Neuronal stem cell (in vitro differentiated cells): ENCODE measurements around the gene COL15A1.

Experiments used
- DNase-seq: peaks from one replicate; pipeline ENCODE4 v3.0.0-alpha.2; 2013; ENCODE audit warnings: low spot score
- H2AFZ ChIP-seq: one replicate; pipeline ENCODE4 v1.6.1; 2013; ENCODE audit warnings: mild to moderate bottlenecking, low read length, inconsistent platforms
- H2AK5ac ChIP-seq: 2 replicates; pipeline ENCODE4 v1.6.1; 2013; ENCODE audit warnings: low read depth, mild to moderate bottlenecking, inconsistent platforms, low read length, moderate library complexity, mixed read lengths
- H2BK120ac ChIP-seq: 2 replicates; pipeline ENCODE4 v1.6.1; 2013; ENCODE audit warnings: low read depth, mild to moderate bottlenecking, inconsistent platforms, low read length, moderate library complexity, mixed read lengths
- H2BK12ac ChIP-seq: one replicate; pipeline ENCODE4 v1.6.1; 2013; ENCODE audit warnings: low read length, inconsistent platforms
- H2BK15ac ChIP-seq: 2 replicates; pipeline ENCODE4 v1.6.1; 2013; ENCODE audit warnings: mild to moderate bottlenecking, low read length, inconsistent platforms, mixed read lengths
- H2BK5ac ChIP-seq: one replicate; pipeline ENCODE4 v1.6.1; 2013; ENCODE audit warnings: inconsistent platforms, mild to moderate bottlenecking, low read length, moderate library complexity
- H3K14ac ChIP-seq: one replicate; pipeline ENCODE4 v1.6.1; 2013; ENCODE audit warnings: low read length, inconsistent platforms
- H3K18ac ChIP-seq: 2 replicates; pipeline ENCODE4 v1.6.1; 2013; ENCODE audit warnings: low read length, inconsistent platforms
- H3K23ac ChIP-seq: 2 replicates; pipeline ENCODE4 v1.6.1; 2013; ENCODE audit warnings: low read depth, mild to moderate bottlenecking, mixed read lengths, low read length, inconsistent platforms; ENCODE audit not compliant: poor library complexity
- H3K27ac ChIP-seq: replicated peaks from 3 replicates; pipeline ENCODE4 v1.5.1; 2013; ENCODE audit warnings: low read length, inconsistent platforms
- H3K27me3 ChIP-seq, 3 experiments: 2 replicates each; pipeline ENCODE4 v1.6.1; 2013; ENCODE audit warnings: low read length in 3 of 3, mild to moderate bottlenecking in 2 of 3, inconsistent platforms in 1 of 3, low read depth in 1 of 3, mixed read lengths in 1 of 3, moderate library complexity in 1 of 3; ENCODE audit not compliant: control insufficient read depth in 3 of 3, insufficient read depth in 3 of 3
- H3K36me3 ChIP-seq, 2 donors: replicated peaks in 1 of 2; 2 replicates each; pipeline ENCODE4 v1.6.1; 2013; ENCODE audit warnings: low read length in 2 of 2; ENCODE audit not compliant: control insufficient read depth in 2 of 2, insufficient read depth in 2 of 2
- H3K4ac ChIP-seq: 2 replicates; pipeline ENCODE4 v1.6.1; 2013; ENCODE audit warnings: inconsistent platforms, mild to moderate bottlenecking, low read length, moderate library complexity
- H3K4me1 ChIP-seq, 2 donors: 1 replicate in 1 of 2; 2 replicates in 1 of 2; pipeline ENCODE4 v1.6.1; 2013; ENCODE audit warnings: low read length in 2 of 2, low read depth in 1 of 2; ENCODE audit not compliant: control insufficient read depth in 2 of 2, insufficient read depth in 1 of 2
- H3K4me2 ChIP-seq: one replicate; pipeline ENCODE4 v1.6.1; 2013; ENCODE audit warnings: mild to moderate bottlenecking, low read length, inconsistent platforms; ENCODE audit not compliant: insufficient read depth, poor library complexity, severe bottlenecking
- H3K4me3 ChIP-seq, 2 donors: 2 replicates each; pipeline ENCODE4 v1.5.1; 2013; ENCODE audit warnings: low read length in 2 of 2, mild to moderate bottlenecking in 2 of 2, inconsistent platforms in 1 of 2, moderate library complexity in 1 of 2
- H3K79me1 ChIP-seq: one replicate; pipeline ENCODE4 v1.6.1; 2013; ENCODE audit warnings: low read depth, mild to moderate bottlenecking, inconsistent platforms, low read length, moderate library complexity
- H3K9ac ChIP-seq: one replicate; pipeline ENCODE4 v1.6.1; 2013; ENCODE audit warnings: mild to moderate bottlenecking, low read depth, low read length, inconsistent platforms; ENCODE audit not compliant: poor library complexity
- H3K9me3 ChIP-seq, 2 donors: replicated peaks in 1 of 2; 2 replicates each; pipeline versions ENCODE3 to v1.6.1; 2013; ENCODE audit warnings: low read length in 2 of 2, mild to moderate bottlenecking in 2 of 2, inconsistent platforms in 1 of 2, low read depth in 1 of 2, mixed read lengths in 1 of 2, moderate library complexity in 1 of 2; ENCODE audit not compliant: control insufficient read depth in 2 of 2, insufficient read depth in 1 of 2
- H4K8ac ChIP-seq: one replicate; pipeline ENCODE4 v1.6.1; 2013; ENCODE audit warnings: low read depth, mild to moderate bottlenecking, inconsistent platforms, low read length, moderate library complexity
- H4K91ac ChIP-seq: one replicate; pipeline ENCODE4 v1.6.1; 2013; ENCODE audit warnings: low read length, low read depth, mild to moderate bottlenecking, inconsistent platforms; ENCODE audit not compliant: poor library complexity
- WGBS, 2 donors: extraction: QIAGEN DNeasy Blood & Tissue Kit; methylation state at CpG; one replicate each; pipeline ENCODE4 v1.1.7; 2013; ENCODE audit warnings: missing lambda C conversion rate in 2 of 2, mixed read lengths in 1 of 2; ENCODE audit not compliant: insufficient read length in 2 of 2, insufficient replicate concordance in 1 of 2; ENCODE audit errors: extremely low coverage in 2 of 2; 5-methylcytosine and 5-hydroxymethylcytosine counted together

COL15A1 gene

GRCh38 chr9:98968601-98969337 is 25.1 kb downstream of the COL15A1 start:
- no peak overlapping the region for H3K14ac ChIP-seq
- no peak overlapping the region for H2BK5ac ChIP-seq
- H3K4me2 ChIP-seq: no peak overlapping the region
- H3K18ac ChIP-seq: no peak overlapping the region
- no peak overlapping the region for H4K8ac ChIP-seq
- no peak overlapping the region for H2AK5ac ChIP-seq
- no peaks in the 10 kb centered on the region for H3K36me3 ChIP-seq
- H3K4me1 ChIP-seq: peaks cover 2 to 11% of the 10 kb centered on the region in 2 donors
- no peak for DNase-seq
- no peak overlapping the region for H3K23ac ChIP-seq
- no peak overlapping the region for H3K9ac ChIP-seq
- no peak overlapping the region for H2BK120ac ChIP-seq
- no peak overlapping the region for H4K91ac ChIP-seq
- no peak overlapping the region for H2BK12ac ChIP-seq
- H3K4ac ChIP-seq: no peak overlapping the region
- peaks cover 0 to 10% (median 0%) of the 10 kb centered on the region in 3 experiments for H3K27me3 ChIP-seq
- H3K79me1 ChIP-seq: no peaks in the 10 kb centered on the region
- no CpG with 5 or more reads among the region's 6 CpGs for WGBS, 2 donors
- no peak overlapping the region for H3K27ac ChIP-seq
- no peak overlapping the region for H2AFZ ChIP-seq
- no peak overlapping the region for H2BK15ac ChIP-seq
- no peak overlapping the region for H3K4me3 ChIP-seq
- no peaks in the 10 kb centered on the region for H3K9me3 ChIP-seq

- Histone ChIP-seq H4K91ac (no peak overlapping the region), H3K79me1 (no peaks in the 10 kb centered on the region), H3K4me2 (no peak overlapping the region), H3K36me3 (no peaks in the 10 kb centered on the region), H2BK120ac (no peak overlapping the region), H3K9me3 (no peaks in the 10 kb centered on the region), H3K4me3 (no peak overlapping the region), H3K9ac (no peak overlapping the region), H2BK15ac (no peak overlapping the region), H2AFZ (no peak overlapping the region), H3K18ac (no peak overlapping the region), H3K27ac (no peak overlapping the region), H3K14ac (no peak overlapping the region), H4K8ac (no peak overlapping the region), H2BK12ac (no peak overlapping the region), H2BK5ac (no peak overlapping the region), H2AK5ac (no peak overlapping the region), H3K4ac (no peak overlapping the region), H3K27me3 (peaks cover 0 to 16% (median 2%) of the 10 kb centered on the region in 3 experiments), H3K23ac (no peak overlapping the region), H3K4me1 (peaks cover 6 to 19% of the 10 kb centered on the region in 2 donors)
- 100% methylated on average over 4 of the region's 7 CpGs; no CpG with 5 or more reads in 1 of the 2 donors for WGBS, 2 donors
- no peak for DNase-seq
Measured at GRCh38 chr9:98970532-98971041, 26.9 kb downstream of the COL15A1 start.

DNA sequence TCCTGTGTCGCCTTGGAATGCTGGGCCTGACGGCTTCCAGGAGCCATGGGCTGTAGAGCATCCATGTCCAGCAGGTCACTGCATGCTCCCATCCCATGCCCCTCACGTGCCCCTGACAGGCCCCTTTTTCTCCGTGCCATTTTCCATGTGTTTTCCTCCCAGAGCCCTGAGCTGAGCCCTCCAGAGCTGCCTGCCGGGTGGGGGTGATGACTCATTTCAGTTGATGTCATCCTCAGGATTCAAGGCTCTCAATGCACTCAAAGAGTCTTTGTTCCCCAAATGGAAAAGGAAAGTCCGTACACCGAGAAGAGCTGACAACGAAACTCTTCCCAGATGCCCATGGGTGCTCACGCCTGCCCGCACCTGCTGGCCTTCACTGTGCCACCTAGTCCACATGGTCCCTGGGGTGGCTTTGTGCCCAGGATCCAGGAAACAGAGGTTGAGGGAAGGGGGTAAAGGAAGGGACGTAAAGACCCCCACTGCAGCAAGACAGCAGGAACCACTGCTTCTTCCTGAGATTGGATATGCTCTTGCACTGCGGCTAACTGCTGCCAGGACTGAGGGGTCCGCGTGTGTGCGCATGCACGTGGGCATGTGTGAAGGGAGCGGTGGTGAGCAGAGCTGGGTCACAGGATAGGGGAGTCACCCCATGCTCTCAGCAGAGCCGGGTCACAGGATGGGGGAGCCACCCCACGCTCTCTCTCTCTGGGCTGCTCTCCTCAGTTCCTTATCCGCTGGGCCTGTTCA is 27.6 kb downstream of the COL15A1 start:
- Histone ChIP-seq H2BK12ac (peak overlapping the region; percentile 33), H3K4me1 (peaks cover 6 to 19% of the 10 kb centered on the region in 2 donors), H2BK15ac (no peak overlapping the region), H3K4me2 (no peak overlapping the region), H3K27ac (no peak overlapping the region), H3K9ac (no peak overlapping the region), H3K9me3 (no peaks in the 10 kb centered on the region), H2AFZ (peak overlapping the region; percentile 69), H3K36me3 (no peaks in the 10 kb centered on the region), H4K8ac (peak overlapping the region; percentile 99), H2BK5ac (peak overlapping the region; percentile 32), H3K4me3 (no peak overlapping the region), H2AK5ac (peak overlapping the region; percentile 57), H4K91ac (peak overlapping the region; percentile 34), H3K79me1 (no peaks in the 10 kb centered on the region), H3K14ac (no peak overlapping the region), H3K23ac (no peak overlapping the region), H3K18ac (peak overlapping the region; percentile 86), H2BK120ac (peak overlapping the region; percentile 32), H3K27me3 (peaks cover 0 to 19% (median 2%) of the 10 kb centered on the region in 3 experiments), H3K4ac (no peak overlapping the region)
- WGBS, 2 donors: no CpG with 5 or more reads among the region's 20 CpGs
- DNase-seq: peak; percentile 26

- H4K8ac ChIP-seq: peak overlapping the region; percentile 99
- H2BK15ac ChIP-seq: no peak overlapping the region
- H4K91ac ChIP-seq: no peak overlapping the region
- H3K18ac ChIP-seq: no peak overlapping the region
- WGBS, 2 donors: no CpG with 5 or more reads among the region's 6 CpGs
- no peak overlapping the region for H2AK5ac ChIP-seq
- peaks cover 6 to 19% of the 10 kb centered on the region in 2 donors for H3K4me1 ChIP-seq
- no peak overlapping the region for H2AFZ ChIP-seq
- no peaks in the 10 kb centered on the region for H3K36me3 ChIP-seq
- H3K4me2 ChIP-seq: no peak overlapping the region
- no peak overlapping the region for H3K27ac ChIP-seq
- peak overlapping the region; percentile 60 for H3K14ac ChIP-seq
- no peak overlapping the region for H2BK12ac ChIP-seq
- H2BK5ac ChIP-seq: no peak overlapping the region
- no peak overlapping the region for H3K4me3 ChIP-seq
- no peak overlapping the region for H3K9ac ChIP-seq
- H3K9me3 ChIP-seq: no peaks in the 10 kb centered on the region
- no peak overlapping the region for H3K4ac ChIP-seq
- H3K79me1 ChIP-seq: no peaks in the 10 kb centered on the region
- no peak overlapping the region for H3K23ac ChIP-seq
- H3K27me3 ChIP-seq: peaks cover 0 to 19% (median 2%) of the 10 kb centered on the region in 3 experiments
- H2BK120ac ChIP-seq: peak overlapping the region; percentile 32
- no peak for DNase-seq
Measured at GRCh38 chr9:98971915-98972223, 28.2 kb downstream of the COL15A1 start.
